Thoracic aorta (tissue), 2 donors: ENCODE data around the gene MYL2. TPM values are rescaled to one million over a fixed set of nuclear protein-coding genes. Genes with fewer than 3 reads are reported as not detected.
"Not testable (repeated sequence)": the region's sequence is repeated elsewhere in the genome, so short reads cannot be mapped to it uniquely, and the experiment has no call there.

Experiments
- ATAC-seq: fragments of 150-250 bp; one replicate; pipeline ENCODE4 v1.8.0; 2017; ENCODE audit warnings: low read depth; ENCODE audit not compliant: insufficient number of reproducible peaks, low FRiP score
- DNase-seq: peaks from one replicate; pipeline ENCODE4 v3.0.0-alpha.2; 2020; ENCODE audit warnings: low spot score
- H3K27ac ChIP-seq, 2 donors: fragments of 200-600 bp; sonication (generic); 1 replicate in 1 of 2; 2 replicates in 1 of 2; pipeline ENCODE4 v1.5.1; 2016; ENCODE audit warnings: mild to moderate bottlenecking in 2 of 2, moderate library complexity in 2 of 2
- H3K27me3 ChIP-seq: fragments of 200-600 bp; sonication (generic); replicated peaks from 2 replicates; pipeline ENCODE4 v1.6.0; 2016; ENCODE audit warnings: mild to moderate bottlenecking; ENCODE audit not compliant: insufficient read depth
- H3K36me3 ChIP-seq: fragments of 200-600 bp; sonication (generic); one replicate; pipeline ENCODE4 v1.5.1; 2016
- H3K4me1 ChIP-seq, 2 donors: fragments of 200-600 bp; sonication (generic); 1 replicate in 1 of 2; 2 replicates in 1 of 2; pipeline versions ENCODE4 v1.5.1 to v1.6.0; 2016; ENCODE audit warnings: low read depth in 2 of 2, mild to moderate bottlenecking in 1 of 2; ENCODE audit not compliant: control insufficient read depth in 1 of 2
- H3K4me3 ChIP-seq: fragments of 200-600 bp; sonication (generic); 2 replicates; pipeline ENCODE4 v1.5.1; 2016; ENCODE audit warnings: mild to moderate bottlenecking
- H3K9me3 ChIP-seq: fragments of 200-600 bp; sonication (generic); 2 replicates; pipeline ENCODE4 v1.5.1; 2016
- total RNA-seq, 2 donors: library from RNA; depleted of rRNA; stranded (reverse); fragments of >200 nt; gene quantifications; one replicate each; pipeline versions ENCODE4 v1.1.0 to v1.2.3, GENCODE V29; 2016
- TF ChIP-seq, protein P1 (sequence below): fragments of 200-600 bp; sonication (generic); IDR thresholded peaks from one replicate; pipeline ENCODE4 v1.5.1; 2019; ENCODE audit warnings: antibody characterized with exemption

Gene MYL2
- total RNA-seq, 2 donors from 2014 or later = 0.81 to 1.9 TPM

DNA sequence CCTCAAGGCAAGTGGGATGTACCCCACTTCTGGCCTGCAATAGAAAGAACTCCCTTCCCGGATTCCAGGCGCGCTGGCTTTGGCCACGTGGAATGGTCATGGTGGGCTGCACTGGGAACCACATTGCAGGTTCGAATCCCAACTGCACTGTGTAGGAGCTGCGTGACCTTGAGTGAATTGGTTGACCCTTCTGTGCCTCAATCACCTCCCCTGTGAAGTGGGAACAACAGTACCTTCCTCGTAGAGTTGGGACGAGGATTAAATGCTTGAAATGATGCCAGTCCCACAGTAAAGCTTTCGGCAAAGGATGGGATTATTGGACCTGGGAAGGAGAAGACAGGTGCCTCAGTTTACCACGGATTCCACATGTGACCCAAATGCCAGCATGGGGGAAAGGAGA, 36.8 kb upstream of the MYL2 start:
- no peak overlapping the region for H3K27ac ChIP-seq
- TF ChIP-seq, protein P1, sequence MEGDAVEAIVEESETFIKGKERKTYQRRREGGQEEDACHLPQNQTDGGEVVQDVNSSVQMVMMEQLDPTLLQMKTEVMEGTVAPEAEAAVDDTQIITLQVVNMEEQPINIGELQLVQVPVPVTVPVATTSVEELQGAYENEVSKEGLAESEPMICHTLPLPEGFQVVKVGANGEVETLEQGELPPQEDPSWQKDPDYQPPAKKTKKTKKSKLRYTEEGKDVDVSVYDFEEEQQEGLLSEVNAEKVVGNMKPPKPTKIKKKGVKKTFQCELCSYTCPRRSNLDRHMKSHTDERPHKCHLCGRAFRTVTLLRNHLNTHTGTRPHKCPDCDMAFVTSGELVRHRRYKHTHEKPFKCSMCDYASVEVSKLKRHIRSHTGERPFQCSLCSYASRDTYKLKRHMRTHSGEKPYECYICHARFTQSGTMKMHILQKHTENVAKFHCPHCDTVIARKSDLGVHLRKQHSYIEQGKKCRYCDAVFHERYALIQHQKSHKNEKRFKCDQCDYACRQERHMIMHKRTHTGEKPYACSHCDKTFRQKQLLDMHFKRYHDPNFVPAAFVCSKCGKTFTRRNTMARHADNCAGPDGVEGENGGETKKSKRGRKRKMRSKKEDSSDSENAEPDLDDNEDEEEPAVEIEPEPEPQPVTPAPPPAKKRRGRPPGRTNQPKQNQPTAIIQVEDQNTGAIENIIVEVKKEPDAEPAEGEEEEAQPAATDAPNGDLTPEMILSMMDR = no peak
- H3K4me1 ChIP-seq = no peaks in the 10 kb centered on the region
- DNase-seq (no peak), ATAC-seq (no peak)
- no peaks in the 10 kb centered on the region for H3K36me3 ChIP-seq
- H3K9me3 ChIP-seq = no peaks in the 10 kb centered on the region
- H3K4me3 ChIP-seq = no peak overlapping the region
- no peaks in the 10 kb centered on the region for H3K27me3 ChIP-seq

DNA sequence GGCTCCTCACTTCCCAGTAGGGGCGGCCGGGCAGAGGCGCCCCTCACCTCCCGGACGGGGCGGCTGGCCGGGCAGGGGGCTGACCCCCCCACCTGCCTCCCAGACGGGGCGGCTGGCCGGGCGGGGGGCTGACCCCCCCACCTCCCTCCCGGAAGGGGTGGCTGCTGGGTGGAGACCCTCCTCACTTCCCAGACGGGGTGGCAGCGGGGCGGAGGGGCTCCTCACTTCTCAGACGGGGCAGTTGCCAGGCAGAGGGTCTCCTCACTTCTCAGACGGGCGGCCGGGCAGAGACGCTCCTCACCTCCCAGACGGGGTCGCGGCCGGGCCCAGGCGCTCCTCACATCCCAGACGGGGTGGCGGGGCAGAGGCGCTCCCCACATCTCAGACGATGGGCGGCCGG, 30.5 kb upstream of the MYL2 start:
- H3K4me1 ChIP-seq, DNase-seq, H3K27ac ChIP-seq, ATAC-seq, H3K4me3 ChIP-seq, H3K36me3 ChIP-seq, H3K9me3 ChIP-seq, H3K27me3 ChIP-seq: not testable (repeated sequence)

DNA sequence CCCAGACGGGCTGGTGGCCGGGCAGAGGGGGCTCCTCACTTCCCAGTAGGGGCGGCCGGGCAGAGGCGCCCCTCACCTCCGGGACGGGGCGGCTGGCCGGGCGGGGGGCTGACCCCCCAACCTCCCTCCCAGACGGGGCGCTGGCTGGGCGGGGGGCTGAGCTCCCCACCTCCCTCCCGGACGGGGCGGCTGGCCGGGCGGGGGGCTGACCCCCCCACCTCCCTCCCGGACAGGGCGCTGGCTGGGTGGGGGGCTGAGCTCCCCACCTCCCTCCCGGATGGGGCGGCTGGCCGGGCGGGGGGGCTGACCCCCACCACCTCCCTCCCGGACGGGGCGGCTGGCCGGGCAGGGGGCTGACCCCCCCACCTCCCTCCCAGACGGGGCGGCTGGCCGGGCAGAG, 30.1 kb upstream of the MYL2 start:
- ATAC-seq, DNase-seq, H3K27ac ChIP-seq, H3K27me3 ChIP-seq, H3K4me1 ChIP-seq, H3K36me3 ChIP-seq, H3K9me3 ChIP-seq, H3K4me3 ChIP-seq: not testable (repeated sequence)

DNA sequence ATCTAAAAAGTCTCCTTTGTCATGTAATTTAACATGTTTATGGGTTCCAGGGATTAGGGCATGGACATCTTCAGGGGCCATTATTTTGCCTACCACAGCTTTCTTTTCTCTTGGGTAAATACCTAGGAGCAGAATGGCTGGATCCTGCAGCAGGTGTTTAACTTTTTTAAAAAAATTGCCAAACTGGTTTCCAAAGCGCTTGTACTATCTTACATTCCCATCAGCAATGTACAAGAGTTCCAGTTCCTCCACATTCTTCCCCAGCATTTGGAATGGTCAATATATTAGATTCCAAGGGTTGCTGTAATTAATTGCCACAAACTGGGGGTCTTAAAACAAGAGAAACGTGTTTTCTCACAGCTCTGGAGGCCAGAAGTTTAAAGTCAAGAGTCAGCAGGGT, 27.7 kb upstream of the MYL2 start:
- Histone ChIP-seq H3K36me3 (no peaks in the 10 kb centered on the region), H3K4me1 (no peaks in the 10 kb centered on the region), H3K27ac (no peak overlapping the region), H3K4me3 (no peak overlapping the region), H3K27me3 (no peaks in the 10 kb centered on the region), H3K9me3 (peaks cover 9% of the 10 kb centered on the region)
- TF ChIP-seq, protein P1 = no peak
- ATAC-seq (no peak), DNase-seq (no peak)

DNA sequence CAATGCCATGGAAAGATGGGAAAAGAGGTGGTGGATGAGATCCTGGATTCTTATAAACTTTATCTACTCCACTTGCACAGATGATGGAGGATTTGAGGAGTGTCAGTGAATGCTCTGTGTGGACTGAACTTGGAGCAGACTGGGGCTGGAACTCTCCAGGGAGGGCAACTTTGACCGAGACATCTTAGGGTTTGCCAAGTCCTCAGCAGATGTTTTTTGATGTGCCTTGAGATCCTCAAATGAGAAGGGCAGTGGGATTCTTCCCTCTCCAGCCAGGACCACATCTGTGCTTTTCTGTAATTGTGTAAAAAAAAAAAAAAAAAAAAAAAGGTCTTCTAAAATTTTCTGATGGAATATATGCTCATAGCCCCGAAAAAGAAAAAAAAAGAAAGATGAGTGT, 23.0 kb upstream of the MYL2 start:
- DNase-seq = no peak
- no peak overlapping the region for H3K27ac ChIP-seq
- TF ChIP-seq, protein P1 = no peak
- H3K4me3 ChIP-seq = no peak overlapping the region
- peaks cover 9% of the 10 kb centered on the region for H3K9me3 ChIP-seq
- no peak for ATAC-seq
- no peaks in the 10 kb centered on the region for H3K36me3 ChIP-seq
- H3K27me3 ChIP-seq = no peaks in the 10 kb centered on the region
- H3K4me1 ChIP-seq = no peaks in the 10 kb centered on the region

DNA sequence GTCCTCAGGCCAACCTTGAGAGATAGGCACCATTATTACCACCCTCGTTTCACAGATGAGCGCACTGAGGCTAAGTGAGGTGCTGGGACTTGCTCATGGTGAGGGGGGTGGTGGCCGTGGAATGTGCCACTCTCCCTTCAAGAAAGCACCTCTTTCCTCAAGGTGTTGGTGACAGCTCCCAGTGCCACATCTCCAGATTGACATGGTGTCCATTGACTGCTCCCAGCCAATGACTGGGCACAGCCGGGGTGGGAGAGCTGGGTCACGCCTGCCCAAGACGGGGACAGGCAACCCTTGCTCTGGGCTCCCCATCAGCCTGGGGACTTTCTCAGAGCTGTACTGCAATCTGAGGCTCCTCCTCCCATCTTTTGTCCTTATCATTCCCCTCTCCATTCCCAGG, 21.0 kb upstream of the MYL2 start:
- TF ChIP-seq, protein P1 = no peak
- H3K36me3 ChIP-seq = no peaks in the 10 kb centered on the region

More for the DNA sequence above, 21.0 kb upstream of the MYL2 start:
- Histone ChIP-seq H3K27me3 (no peaks in the 10 kb centered on the region), H3K9me3 (peaks cover 4% of the 10 kb centered on the region), H3K27ac (no peak overlapping the region), H3K4me1 (no peaks in the 10 kb centered on the region), H3K4me3 (no peak overlapping the region)
- DNase-seq (no peak), ATAC-seq (no peak)
